ENCODE data around the gene CRCP.
"Not testable (repeated sequence)": the region's sequence is repeated elsewhere in the genome, so short reads cannot be mapped to it uniquely, and the experiment has no call there.

The CRCP gene

GRCh38 chr7:66108410-66108809 lies 6.2 kb upstream of the CRCP start:
- not testable (repeated sequence) for DNase-seq

DNA sequence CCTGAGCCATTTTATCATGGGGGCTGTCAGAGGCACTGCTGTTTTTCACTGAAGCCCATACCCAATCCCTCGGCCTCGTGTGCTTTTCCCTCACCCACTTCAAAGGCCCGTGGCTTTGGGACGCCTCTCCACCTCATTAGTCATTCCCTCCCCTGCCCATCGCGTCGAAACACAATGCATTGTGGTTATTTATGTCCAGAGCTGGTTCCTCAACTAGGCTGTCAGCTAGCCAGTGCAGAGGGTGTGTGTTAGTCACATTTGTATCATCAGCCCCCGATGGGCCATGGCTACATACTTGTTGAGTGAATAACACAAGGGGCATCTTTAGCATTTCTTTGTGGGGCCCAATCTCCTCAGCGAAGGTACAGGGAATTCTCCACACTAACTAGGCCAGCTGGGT lies 3.8 kb upstream of the CRCP start:
- no peak for DNase-seq

GRCh38 chr7:66116680-66117420 lies 2.2 kb downstream of the CRCP start:
- not testable (repeated sequence) for DNase-seq

DNA sequence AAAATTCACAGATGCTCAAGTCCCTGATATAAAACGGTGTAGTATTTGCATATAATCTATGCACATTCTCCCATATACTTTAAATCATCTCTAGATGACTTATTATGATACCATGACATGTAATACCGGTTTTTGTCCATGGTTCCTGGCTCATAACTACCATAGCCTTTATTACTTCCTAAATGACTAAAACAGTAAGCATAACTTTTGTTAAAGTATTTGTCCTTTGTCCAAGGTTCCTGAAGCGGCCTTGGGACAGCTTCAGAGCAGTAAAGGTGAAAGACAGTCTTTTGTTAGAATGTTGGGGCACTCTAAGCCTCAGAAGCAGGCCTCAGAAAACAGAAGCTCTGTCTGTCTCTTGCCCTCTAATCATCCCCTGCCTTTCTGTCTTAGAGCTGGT lies 4.0 kb downstream of the CRCP start:
- no peak for DNase-seq

DNA sequence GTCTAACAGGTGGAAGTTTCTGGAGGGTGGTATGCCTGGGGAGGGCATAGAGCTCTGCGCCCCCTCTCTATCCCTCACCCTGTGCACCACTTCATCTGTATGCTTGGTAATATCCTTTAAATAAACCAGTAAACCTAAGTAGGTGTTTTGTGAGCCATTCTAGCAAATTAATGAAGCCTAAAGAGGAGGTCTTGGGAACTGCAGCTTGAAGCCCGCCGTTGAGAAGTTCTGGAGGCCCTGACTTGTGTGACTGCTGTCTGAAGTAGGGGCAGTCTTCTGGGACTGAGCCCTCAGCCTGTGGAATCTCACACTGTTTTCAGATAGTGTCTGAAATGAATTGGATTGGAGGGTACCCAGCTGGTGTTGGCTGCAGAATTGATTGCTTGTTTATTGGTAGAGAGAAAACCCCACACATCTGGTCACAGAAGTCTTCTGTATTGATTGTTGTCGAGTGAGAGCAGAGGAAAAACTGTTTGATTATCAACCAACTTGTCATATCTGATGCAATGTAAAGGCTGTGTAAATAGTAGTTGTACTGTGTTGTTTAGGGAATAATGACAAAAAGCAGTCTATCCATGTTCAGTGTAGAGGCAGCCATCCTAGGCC lies 4.7 kb downstream of the CRCP start:
- no peak for DNase-seq

- no peak for DNase-seq
These were observed 8.5 kb downstream of the CRCP start for GRCh38 chr7:66123175-66123528.

GRCh38 chr7:66124569-66124861 lies 9.9 kb downstream of the CRCP start:
- DNase-seq, result not testable (repeated sequence)

DNA sequence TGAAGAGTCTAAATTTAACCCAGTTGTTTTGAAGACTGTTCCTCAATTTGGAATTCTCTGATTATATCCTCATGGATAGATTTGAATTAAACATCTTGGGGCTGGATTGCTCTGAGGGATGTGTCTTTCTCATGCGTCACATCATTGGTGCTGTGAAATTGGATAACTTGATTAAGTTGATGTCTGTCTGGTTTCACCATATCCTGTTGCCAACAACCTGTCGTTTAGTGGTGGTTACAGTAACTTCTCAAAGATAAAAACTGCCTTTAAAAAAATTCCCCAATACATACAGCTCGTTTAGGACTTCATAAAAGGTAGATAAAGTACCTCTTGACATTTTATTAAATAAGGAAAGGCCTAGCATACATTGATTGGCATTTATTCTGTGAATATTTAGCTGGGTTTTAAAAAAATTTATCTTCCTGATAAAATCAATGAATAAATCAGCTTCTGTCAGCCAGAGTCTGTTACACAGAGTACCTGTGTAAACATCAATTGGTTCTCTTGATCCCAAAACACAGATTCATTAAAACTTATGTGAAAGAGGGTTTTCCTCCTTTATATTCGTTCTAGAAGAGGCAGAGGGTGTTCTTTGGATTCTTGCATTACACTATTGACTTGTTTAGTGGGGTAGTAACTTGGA lies 10.5 kb downstream of the CRCP start:
- peak; percentile 24 for DNase-seq

DNA sequence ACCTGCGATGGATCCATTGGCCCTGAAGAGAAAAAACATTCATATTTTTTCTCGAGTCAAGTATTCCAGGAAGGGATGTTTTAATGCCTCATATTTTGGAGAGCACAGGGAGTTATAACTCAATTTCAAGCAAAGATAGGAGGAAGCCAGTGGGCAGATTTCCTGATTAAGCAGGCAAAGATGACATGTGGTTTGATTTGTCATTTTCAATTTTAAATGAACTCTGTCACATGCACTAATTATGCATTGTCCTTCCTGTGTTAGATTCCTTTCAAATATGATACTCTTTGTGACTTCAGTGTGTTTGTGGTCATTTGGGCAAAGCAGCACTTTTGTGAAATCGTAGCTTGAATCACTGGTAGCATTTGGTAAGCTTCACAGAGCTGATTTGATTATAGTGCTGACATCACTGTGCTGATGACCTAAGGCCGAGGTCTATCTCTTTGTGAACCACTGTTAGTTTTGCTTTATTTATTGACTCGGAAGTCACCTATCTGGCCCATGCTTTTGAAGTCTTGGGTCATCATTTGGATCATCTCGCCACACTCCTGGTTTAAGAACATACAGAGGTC lies 11.2 kb downstream of the CRCP start:
- peak; percentile 15 for DNase-seq

DNA sequence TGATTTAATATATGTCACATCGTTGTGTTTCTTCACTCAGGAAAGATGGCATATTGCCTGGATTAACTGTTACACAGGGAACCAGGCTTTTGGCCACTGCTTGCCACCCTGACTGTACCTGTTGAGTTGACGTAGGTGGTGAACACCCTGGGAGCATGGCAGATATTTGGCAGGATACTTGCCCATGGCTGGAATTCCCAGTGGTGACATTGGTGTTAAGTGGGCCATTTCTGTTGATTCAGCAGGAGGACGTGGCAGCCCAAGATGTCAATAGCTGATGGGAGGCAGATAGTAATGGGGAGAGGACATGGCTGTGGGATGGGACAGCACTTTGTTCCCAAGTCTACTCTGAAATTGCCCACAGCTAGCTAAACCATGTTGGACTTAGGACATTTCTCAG lies 12.5 kb downstream of the CRCP start:
- DNase-seq, result not testable (repeated sequence)

GRCh38 chr7:66138994-66139752 lies 24.5 kb downstream of the CRCP start:
- no peak for DNase-seq

- no peak for DNase-seq
These were observed 26.3 kb downstream of the CRCP start for GRCh38 chr7:66140924-66141323.

GRCh38 chr7:66142334-66142733 lies 27.7 kb downstream of the CRCP start:
- DNase-seq, result no peak

- DNase-seq, result no peak
These were observed 28.3 kb downstream of the CRCP start for GRCh38 chr7:66142996-66143395.

GRCh38 chr7:66143876-66144332 lies 29.3 kb downstream of the CRCP start:
- no peak for DNase-seq

DNA sequence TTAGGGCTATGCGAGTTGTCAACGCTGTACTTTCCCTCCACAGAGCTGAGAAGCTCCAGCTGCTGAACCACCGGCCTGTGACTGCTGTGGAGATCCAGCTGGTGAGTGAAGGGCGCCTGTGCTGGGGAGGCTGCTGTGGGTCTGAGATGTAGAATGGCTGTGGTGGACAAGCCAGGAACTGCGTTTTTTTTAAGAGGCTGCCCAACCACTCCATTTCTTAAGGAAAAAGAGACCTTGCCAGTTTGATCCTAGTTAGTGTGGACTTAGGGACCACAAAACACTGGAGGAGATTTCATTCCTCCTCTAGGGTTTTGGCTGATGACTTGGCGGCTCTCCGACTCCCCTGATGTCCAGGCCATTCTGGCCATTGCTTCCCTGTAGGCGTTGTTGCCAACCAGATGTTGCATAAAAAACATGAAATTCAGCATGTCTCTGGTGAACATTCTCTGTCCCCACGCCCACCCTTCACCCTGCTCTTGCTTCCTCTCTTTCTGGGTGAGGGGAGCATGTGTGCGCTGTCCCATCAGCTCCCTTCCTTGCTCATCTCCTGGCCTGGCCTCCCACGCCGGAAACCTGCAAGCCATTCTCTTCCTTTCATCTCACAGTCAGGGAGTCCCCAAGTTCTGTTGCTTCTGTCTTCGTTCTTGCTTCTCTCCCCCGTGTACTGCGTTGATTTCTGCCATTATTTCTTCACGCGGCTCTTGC lies 30.9 kb downstream of the CRCP start:
- DNase-seq, result no peak

DNA sequence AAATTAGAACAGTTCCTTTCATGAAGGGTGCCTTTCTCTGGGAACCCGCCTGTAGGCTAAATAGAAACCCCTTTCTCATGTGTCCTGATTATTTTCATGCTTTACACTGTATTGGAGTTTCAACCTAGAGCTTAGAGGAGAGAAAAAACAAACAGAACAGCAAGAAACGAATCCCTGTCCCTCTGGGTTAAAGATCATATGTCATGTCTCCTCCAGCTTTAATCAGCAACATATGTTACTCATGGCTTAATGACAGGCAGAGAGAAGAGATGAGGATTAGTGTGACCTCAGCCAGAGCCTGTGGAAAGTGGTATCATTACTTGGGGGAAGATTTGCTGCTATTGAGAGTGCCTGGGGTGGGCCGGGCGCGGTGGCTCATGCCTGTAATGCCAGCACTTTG lies 32.1 kb downstream of the CRCP start:
- no peak for DNase-seq

GRCh38 chr7:66147657-66148056 lies 33.0 kb downstream of the CRCP start:
- DNase-seq, result not testable (repeated sequence)

- no peak for DNase-seq
These were observed 35.8 kb downstream of the CRCP start for GRCh38 chr7:66150471-66150870.

GRCh38 chr7:66152371-66153191 lies 37.9 kb downstream of the CRCP start:
- DNase-seq, result no peak

DNA sequence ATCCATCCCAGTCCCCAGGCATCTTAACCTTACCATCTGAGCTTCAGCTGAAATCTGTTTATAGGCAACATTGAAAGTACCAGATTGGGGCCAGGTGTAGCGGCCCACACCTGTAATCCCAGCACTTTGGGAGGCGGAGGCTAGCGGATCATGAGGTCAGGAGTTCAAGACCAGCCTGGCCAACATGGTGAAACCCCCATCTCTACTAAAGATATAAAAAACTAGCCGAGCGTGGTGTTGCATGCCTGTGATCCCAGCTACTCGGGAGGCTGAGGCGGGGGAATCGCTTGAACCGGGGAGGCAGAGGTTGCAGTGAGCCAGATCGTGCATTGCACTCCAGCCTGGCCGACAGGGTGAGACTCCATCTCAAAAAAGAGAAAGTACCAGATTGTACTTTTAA lies 39.0 kb downstream of the CRCP start:
- DNase-seq, result no peak

DNA sequence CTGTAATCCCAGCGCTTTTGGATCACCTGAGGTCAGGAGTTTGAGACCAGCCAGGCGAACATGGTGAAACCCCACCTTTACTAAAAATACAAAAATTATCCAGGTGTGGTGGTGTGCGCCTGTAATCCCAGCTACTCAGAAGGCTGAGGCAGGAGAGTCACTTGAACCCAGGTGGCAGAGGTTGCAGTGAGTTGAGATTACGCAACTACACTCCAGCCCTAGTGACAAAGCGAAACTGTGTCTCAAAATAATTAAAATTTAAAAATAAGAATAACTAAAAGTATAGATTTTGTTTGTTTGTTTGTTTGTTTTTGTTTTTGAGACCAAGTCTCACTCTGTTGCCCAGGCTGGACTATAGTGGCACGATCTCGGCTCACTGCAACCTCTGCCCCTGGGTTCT lies 41.4 kb downstream of the CRCP start:
- not testable (repeated sequence) for DNase-seq

Measured in CD4-positive, alpha-beta T cell treated with Interleukin-12 subunit alpha and Interleukin-12 subunit beta, for 1 hour (primary cell).